MV-4-11 (cell line): ENCODE data around the gene PEBP1.

Experiments
- DNase-seq: peaks from one replicate; lab custom pipeline; 2025; lab: John Stamatoyannopoulos, UW

PEBP1 gene

DNA sequence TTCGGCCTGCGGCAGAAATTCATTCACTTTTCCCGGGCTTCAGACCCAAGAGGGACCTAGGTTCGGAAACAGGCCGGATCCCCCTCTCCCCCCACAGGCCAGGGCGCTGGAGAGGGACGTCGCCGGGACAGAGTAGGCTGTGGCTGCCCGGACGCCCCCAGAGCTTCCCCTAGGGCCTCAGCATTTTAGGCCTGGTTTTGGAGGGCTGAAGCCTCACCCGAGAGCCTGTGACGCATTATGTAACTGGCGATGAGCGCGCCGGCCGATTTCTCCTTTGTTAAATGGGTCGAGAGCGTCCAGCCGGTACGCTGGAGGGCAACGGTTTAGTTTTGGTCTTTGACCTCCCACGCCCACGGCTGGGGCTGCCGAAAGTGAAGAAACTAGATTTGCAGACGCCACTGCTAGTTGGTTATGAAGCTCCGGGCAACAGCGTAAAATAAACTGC, 657 bp downstream of the PEBP1 start:
- peak; percentile 21 for DNase-seq

DNA sequence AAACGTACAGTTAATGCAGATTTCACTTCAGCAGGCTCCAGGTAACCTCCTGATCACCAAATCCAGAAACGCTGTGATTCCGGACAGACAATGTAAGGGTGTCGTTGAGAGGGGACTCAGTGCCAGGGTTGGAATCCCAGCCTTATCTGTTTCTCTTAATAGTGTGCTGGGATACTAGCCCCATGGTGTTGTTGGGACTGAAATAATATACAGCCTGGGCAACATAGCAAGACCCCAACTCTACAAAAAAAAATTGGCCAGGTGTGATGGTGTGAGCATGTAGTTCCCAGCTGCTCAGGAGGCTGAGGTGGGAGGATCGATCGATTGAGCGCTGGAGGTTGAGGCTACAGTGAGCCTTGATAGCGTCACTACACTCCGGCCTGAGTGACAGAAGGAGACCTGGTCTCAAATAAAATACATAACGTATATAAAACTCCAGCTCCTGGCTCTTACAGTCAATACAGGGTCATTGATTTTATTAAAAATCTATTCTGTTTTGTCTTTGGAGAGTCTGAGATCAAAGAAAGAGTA, 1.3 kb downstream of the PEBP1 start:
- DNase-seq, result no peak

DNA sequence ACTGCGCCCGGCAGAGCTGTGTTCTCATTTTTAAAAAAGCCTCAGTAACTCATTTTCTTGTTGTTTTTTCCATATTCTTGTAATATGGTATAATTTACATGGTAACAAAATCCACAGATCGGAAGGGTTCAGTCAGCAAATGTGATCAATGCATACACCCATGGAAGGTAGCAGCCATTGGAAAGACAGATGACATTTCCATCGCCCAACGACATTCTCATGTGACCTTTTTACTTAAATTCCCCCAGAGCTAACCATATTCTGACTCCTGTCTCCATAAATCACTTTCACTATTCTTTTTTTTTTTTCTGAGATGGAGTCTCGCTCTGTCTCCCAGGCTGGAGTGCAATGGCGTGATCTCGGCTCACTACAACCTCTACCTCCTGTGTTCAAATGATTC, 4.9 kb downstream of the PEBP1 start:
- no peak for DNase-seq

DNA sequence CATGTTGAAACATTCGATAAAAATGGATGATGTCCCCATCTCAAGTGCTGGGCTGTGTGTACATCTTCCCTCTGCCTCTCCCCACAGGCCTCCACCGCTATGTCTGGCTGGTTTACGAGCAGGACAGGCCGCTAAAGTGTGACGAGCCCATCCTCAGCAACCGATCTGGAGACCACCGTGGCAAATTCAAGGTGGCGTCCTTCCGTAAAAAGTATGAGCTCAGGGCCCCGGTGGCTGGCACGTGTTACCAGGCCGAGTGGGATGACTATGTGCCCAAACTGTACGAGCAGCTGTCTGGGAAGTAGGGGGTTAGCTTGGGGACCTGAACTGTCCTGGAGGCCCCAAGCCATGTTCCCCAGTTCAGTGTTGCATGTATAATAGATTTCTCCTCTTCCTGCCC, 8.6 kb downstream of the PEBP1 start:
- DNase-seq, result no peak

DNA sequence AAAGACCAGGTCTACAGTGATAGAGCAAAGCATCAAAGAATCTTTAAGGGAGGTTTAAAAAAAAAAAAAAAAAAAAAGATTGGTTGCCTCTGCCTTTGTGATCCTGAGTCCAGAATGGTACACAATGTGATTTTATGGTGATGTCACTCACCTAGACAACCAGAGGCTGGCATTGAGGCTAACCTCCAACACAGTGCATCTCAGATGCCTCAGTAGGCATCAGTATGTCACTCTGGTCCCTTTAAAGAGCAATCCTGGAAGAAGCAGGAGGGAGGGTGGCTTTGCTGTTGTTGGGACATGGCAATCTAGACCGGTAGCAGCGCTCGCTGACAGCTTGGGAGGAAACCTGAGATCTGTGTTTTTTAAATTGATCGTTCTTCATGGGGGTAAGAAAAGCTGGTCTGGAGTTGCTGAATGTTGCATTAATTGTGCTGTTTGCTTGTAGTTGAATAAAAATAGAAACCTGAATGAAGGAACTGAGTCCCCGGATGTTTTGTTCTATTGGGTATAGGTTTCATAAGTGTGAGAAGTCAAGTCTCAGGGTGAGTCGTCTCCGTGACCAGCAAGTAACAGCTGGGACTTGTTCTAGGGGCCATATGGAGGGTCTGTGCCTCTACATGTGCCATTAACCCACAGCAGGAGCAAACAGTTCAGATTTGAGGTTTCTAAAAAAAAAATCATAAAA, 9.3 kb downstream of the PEBP1 start:
- peak; percentile 50 for DNase-seq

DNA sequence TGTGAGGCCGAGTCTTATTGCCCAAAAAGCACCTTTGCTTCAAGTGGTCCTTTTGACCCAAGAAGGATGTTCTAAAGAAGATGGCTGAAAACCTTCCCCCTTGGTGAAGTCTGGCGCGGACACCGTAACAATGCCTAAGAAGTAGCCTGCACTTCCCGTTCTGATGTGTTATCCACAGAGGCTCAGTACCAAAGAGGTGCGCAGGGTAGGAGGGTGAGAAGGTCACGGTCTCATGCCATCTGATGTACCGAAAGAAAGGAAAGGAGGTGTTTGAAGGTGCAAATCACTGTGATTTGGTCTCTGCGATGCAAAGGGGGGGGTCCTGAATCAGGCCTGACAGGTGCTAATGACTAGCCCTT, 9.9 kb downstream of the PEBP1 start:
- DNase-seq, result no peak

DNA sequence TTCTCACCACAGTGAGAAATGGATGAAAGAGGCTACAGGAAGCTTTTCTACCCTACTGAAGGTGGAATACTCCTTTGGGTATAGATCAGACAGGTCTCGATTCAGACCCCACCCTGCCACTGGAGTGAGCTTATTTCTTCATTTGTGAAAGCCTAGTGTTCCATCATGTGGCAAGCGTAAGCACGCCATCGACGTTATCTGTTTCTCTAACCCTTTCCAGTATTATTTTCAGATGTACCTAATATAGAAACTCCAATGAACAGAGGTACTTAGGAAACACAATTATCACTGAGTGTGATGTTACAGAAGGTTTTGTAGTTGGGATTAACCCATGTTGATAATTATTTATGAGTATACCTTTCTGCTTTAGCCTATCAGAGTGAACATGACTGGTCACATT, 12.4 kb downstream of the PEBP1 start:
- DNase-seq, result no peak

DNA sequence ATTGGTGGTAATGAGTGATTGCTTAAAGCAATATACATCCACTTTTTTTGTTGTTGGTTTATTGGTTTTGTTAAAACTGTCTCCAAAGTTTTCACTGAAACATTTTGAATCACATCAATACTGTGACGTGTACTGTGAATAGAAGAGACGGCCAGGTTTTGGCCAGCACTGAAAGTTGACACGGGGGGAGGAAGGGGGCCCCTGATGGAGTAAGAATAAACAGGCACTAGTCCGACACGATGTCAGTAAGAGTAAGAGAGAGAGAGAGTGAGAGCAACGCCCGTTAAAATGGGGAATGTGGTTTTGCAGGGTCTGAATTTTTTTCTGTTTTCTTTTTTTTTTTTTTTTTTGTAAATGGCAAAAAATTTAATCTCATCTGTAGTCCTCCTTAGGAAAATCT, 14.7 kb downstream of the PEBP1 start:
- DNase-seq, result no peak

DNA sequence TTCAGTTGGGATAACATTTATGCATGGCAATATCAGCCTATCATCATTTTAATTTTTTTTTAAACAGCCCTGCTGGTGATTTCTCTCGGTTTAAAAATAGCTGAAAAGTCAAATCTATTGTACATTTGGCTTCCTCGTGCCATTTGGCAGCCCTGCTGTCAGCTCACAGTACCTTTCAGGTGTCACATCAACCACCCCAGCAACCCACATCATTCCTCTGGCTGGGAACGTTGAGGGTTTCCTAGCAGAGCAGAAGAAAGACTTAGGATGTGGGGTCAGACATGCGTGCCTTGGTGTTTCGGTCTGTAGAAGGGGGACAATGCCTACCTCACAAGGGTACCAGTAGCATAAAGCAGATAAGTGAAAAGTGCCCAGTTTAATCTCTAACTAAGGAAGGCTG, 15.8 kb downstream of the PEBP1 start:
- DNase-seq, result no peak

DNA sequence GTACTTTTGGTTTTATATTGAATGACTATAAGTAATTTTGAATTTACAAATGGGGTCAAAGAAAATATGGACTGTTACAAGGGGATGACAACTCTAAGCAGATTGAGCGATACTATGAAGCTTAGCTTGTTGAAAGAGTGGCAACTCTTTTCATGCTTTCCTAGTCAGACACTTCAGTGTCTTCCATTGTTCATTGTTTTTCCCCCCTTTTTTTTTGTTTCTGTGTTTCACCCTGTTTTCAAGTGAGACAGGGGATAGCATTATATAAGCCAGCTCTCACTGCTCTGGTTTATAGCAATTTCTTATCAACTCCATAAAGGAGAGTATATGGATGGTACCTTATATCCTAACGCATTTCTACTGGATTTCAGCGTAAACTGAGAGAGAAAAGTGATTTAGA, 24.6 kb downstream of the PEBP1 start:
- DNase-seq, result no peak

DNA sequence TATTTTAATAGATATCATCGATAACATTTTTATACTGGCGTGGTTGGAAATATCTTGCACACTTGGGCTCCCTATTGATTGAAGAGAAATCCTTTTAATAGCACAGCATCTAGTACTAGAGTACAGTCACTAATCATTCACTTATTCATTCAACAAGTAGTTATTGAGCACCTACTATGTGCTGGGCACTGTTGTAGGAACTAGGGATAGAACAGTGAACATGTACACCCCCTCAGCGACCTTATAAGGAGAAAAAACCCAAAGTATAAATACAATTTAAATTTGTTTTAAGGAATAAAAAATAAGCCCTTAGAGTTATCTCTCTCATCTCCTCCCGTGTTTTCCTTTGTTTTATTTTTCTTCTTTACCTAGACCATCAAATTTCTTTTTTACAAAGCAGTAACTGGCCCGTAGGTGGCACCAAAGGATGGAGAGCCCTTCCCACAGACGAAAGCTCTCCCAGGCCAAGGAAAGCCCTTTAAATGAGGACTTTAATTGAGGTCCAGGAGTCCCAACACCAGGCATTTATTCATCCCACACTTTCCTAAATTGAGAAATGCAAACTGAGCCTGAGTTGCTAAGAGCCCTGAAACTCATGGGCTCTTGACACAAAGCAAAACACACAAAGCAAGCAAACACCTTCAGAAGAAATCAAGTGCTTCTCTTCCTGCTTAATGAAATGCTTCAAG, 29.0 kb downstream of the PEBP1 start:
- DNase-seq, result peak; percentile 42

DNA sequence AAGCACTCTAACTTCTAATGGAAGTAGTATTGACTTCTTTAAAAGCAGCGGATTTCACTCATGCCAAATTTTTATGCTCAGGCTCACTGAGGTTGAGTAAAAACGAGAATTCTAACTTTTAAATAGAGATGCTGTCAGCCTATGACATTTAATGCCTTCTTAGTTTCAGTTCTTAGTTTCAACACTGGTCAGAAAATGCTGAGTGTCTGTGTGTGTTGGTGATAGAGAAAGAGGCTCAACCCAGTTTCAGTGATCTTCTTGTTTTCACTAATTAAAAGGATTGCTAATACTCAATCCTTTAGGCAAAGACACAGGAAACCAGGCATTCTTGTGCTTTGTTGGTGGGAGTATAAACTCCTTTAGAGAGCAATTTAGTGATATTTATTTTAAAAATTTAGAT, 31.0 kb downstream of the PEBP1 start:
- peak; percentile 84 for DNase-seq

DNA sequence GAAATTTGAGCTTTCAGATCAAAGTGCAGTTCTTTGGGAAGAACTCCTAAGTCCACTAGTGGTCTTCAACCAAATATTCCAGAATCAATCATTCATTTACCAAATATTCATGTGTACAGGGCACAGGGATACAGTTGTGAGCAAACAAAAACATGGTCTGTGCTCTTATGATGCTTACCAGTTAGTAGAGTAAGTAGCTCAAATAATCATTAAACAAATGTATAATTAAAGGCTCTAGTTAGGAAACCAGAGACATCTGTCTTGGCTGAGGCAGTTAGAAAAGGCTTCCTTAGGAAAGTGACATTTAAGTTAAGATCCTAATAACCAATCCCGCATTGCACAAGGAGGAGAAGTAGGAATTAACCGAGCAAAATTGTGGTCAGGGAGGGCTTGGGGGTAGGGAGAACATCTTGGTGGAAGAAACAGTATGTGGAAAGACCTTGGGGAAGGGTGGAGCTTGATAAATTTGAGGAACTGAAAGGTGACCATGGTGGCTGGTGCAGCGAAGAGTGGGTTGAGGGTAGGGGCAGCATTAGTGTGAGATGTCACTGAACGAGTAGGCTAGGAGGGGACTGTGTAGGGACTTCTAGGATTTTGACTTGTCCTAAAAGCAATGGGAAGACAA, 40.0 kb downstream of the PEBP1 start:
- peak; percentile 99 for DNase-seq

DNA sequence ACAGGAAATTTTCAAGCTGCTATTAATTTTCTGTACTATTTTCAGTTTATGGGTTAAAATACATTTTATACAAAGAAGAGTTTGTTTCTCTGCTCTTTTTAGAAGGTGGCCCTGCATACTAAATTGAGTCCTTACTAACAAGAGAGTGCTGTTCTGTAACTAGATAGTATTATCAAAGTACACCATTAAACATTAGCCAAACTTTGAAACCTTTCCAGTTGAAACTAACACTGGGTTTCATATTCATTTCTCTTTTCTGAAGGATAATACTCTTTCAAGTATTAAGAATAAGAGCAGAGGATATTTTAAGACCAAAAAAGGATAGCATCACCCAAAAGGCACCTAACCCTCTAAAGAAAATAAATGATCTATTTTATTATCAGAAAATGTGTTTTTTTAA, 47.2 kb downstream of the PEBP1 start:
- no peak for DNase-seq

DNA sequence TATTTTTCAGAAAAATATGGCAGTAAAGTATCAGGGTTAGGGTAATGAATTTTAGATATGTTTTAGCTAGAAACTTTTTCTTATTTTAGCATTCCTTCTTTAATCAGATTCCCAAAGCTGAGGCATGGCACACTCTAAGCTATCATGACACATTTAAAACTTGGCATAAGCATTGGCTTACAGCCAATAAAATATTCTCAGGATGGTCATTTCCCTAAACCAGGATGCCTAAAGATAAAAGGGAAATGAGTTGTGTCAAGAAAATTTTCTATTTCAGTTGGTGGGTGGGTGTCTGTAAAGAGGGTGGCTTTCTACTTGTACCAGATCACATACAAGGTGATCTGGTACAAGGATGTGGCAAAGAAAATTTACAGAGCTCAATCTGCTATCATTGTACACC, 47.8 kb downstream of the PEBP1 start:
- DNase-seq, result peak; percentile 12

DNA sequence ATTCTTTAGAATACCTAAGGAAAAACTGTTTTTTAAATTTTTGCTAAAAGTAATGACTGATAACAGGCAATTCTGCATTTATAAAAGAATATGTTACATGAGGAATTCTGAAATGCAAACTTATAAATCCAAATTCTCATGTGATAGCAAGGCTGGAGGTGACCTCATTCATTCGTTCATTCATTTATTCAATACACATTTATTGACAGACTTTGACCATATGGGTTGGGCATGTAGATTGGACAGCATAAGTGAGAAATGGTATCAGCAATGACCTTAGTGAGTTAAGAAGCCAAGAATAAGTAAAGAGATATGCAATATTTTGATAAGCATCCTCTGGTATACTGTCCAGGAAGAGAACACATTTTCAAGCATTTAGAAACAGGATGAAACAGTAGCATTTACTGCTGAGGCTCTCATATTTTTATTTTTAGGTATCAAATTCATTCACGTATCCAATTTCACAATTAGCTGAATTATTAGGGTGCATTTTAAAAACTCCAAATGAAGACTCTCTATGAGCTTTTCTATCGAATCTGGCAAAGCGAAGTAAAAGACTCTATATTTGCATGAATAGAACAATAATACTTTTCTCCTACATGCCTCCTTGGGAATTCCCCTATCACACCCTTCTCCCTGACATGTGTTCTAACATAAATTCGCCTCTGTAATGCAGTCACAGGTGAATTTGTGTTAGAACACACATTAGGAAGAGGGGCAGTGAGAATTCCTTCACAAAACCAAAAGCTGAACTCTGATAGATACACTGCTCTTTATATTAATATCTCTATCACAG, 49.9 kb downstream of the PEBP1 start:
- no peak for DNase-seq

DNA sequence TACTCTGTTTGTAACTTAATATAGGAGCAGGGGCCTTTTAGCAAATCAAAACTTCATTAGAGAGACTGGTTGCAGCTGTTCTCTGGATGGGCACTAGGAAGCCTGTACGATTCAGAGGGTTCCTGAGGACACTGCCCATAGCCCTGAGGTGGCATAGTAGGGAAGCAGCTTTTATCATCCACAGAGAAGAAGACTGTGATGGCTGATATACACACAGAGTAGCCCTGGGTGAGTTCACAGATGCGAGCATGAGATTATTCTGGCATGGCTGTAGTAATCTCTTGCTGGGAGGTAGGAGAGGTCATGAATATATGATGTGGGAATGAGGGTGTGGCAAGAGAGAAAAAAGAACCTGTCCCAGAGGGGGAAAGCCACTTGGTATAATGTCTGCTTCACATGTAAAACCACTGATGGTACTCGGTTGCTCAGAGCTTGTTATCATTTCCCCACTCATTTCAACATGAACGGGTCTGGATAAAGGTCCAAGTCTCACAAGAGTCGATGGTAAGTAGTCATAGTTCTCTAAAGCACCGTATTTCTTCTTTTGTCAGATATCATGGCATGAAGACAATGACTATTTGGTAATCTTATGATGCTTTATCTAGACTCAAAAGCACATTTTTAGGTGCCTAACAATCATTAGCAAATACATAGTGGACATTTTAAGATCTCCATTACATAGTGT, 52.0 kb downstream of the PEBP1 start:
- no peak for DNase-seq

DNA sequence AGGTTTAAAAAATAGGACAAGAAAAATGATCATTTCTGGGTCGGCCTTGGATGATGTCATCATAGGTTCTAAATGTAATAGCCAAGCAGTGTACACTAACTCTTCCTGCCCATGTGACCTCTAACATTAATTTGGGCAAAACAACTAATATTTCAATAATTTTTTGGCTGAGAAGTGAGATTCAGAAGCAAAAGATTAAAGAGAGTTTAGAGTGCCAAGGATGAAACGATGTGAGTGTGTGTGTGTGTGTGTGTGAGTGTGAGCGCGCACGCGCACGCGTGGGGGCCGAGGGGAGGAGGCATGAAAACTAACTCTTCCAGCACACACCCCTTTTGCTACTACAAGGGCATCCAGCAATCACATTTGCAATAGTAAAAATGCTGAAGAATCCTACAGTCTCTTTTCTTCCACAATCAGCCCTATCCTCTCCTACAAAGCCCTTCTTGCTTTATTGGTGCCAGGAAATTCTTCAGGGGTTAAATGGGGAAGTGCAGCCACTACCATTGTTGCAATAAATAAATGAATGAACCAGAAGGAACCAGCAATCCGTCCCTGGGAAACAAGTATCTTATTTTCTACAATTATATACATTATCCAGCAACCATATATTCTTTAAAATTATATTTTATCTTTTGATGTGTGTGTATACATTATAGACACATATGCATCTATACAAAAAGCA, 52.9 kb downstream of the PEBP1 start:
- DNase-seq, result peak; percentile 16

DNA sequence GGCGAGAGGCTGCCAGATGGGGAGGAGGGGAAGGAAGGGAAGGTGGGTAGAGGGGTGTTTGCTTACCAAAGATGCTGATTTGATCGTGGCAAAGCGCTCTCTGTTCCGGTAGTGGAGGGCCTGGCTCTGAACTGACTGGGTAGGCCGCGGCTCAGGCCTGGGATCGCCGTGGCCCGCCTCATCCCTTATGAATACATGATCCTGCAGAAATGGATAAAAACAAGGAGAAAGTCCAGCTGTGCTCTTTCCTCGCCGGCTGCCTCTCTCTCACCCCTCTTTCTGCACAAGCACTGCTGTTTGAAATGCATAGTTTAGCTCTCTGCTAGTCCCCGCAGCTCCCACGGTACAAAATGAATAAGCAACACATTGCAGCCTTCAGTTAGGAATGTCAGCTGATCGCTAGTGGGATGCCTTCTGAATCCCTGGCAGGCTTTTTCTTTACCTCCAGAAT, 53.8 kb downstream of the PEBP1 start:
- no peak for DNase-seq

DNA sequence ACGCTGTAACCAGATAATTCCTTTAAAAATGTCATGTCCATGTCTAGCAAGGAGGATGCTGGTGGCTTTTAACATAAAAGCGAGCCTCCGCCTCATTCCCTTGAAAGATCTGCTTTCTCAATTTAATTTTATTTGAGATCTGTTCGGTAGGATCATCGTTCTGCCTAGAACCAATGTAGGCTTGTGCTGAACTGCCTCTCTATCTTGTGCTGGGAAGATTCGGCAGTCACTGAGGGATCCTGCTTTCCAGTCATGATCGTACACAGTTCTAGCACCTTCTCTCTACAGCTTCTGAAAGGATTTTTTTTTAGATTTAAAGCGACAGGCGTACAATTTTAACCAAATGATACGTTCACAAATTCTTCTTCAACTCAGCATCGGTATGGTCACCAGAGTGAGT, 54.3 kb downstream of the PEBP1 start:
- DNase-seq, result no peak

DNA sequence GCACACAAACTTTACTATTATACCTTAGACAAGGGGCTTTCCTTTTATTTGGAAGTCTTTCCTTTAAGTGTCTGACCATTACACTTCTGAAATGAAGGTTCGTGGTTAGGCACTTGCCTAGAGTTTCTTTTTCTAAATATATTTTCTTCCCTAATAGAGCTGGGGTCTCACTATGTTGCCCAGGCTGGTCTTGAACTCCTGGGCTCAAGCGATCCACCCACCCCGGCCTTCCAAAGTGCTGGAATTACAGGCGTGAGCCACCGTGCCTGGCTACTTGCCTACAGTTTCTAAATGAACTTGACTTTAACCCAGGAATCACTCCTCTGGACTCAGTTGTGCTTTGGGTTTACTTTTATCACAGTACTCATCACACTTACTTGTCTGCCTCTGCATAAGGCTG, 57.6 kb downstream of the PEBP1 start:
- DNase-seq, result no peak
